ENCODE measurements around the gene ARHGAP42. TPM values are rescaled to one million over a fixed set of nuclear protein-coding genes. Genes with fewer than 3 reads are reported as not detected.
A peak's percentile ranks its signal among the peaks of the same experiment; 100 is the strongest.
"Not testable (repeated sequence)": the region's sequence is repeated elsewhere in the genome, so short reads cannot be mapped to it uniquely, and the experiment has no call there.

ARHGAP42 gene
- polyA plus RNA-seq, 3 donors from 2014 or later = 0.27 to 1.2 (median 0.74) TPM

DNA sequence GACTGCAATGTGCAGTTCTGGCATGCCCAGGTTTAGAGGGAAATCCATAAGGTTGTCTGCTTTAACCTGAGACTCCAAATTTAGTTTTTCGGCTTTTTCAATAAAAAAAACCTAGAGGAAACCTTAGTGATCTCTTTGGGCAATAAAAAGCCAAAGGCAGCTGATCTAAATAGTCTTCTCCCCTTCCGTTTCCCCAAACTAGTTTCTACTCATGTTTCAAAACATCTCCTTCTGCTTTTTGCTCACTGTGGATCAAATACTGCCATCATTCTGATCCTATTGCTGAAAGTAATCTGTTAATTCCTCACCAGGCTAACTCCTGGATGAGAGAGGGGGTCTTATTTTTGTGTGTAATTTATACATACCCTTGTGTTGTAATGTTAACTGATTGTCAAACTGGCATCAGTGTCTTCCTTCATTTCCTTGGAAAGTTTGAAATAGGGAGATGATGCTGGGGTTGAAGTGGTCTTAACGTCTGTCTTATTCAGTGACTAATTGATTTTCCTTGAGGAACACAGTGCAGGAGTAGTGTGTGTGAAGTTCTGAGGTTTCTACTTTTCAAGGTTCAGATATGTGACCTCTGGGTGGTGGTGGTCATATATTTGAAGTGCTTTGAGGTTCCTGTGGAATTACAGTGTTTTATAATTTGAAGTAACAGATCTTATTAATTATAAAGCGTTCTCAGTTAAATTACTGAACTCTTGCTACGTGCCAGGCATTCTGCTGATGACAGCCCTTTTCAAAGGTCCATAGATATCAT is 55.0 kb downstream of the ARHGAP42 start:
- peaks cover 0 to 1% (median 0%) of the 10 kb centered on the region in 6 donors for H3K9me3 Mint-ChIP-seq
- H3K4me3 Mint-ChIP-seq = no peak overlapping the region
- DNase-seq = no peak
- H3K27me3 Mint-ChIP-seq (ENCODE audit: low read depth in 3 of 3) = no peaks in the 10 kb centered on the region
- no peak overlapping the region for H3K27ac Mint-ChIP-seq
- H3K36me3 Mint-ChIP-seq = no peaks in the 10 kb centered on the region
- H3K4me1 Mint-ChIP-seq = peaks cover 24 to 30% of the 10 kb centered on the region in 2 donors

- no peak for DNase-seq
- Mint-ChIP-seq H3K4me3 (no peak overlapping the region), H3K4me1 (peaks cover 10 to 16% of the 10 kb centered on the region in 2 donors), H3K9me3 (peaks cover 5 to 21% (median 14%) of the 10 kb centered on the region in 6 donors), H3K27ac (no peak overlapping the region), H3K36me3 (peaks cover 3 to 12% (median 8%) of the 10 kb centered on the region in 3 donors), H3K27me3 (ENCODE audit: low read depth in 3 of 3) (peaks cover 0 to 4% (median 0%) of the 10 kb centered on the region in 3 donors)
Measured at GRCh38 chr11:100746448-100746847, 59.4 kb downstream of the ARHGAP42 start.

- no peak for DNase-seq
- H3K4me3 Mint-ChIP-seq = no peak overlapping the region
- H3K27me3 Mint-ChIP-seq (ENCODE audit: low read depth in 3 of 3) = peaks cover 2 to 4% (median 4%) of the 10 kb centered on the region in 3 donors
- H3K9me3 Mint-ChIP-seq = peaks cover 5 to 23% (median 14%) of the 10 kb centered on the region in 6 donors
- H3K36me3 Mint-ChIP-seq = peaks cover 3 to 12% (median 8%) of the 10 kb centered on the region in 3 donors
- H3K27ac Mint-ChIP-seq = no peak overlapping the region
- no peaks in the 10 kb centered on the region for H3K4me1 Mint-ChIP-seq
Measured at GRCh38 chr11:100748153-100748552, 61.1 kb downstream of the ARHGAP42 start.

- not testable (repeated sequence) for DNase-seq; H3K4me1 Mint-ChIP-seq; H3K4me3 Mint-ChIP-seq; H3K27ac Mint-ChIP-seq; H3K27me3 Mint-ChIP-seq (ENCODE audit: low read depth in 3 of 3)
- Mint-ChIP-seq H3K36me3 (peaks cover 3 to 12% (median 8%) of the 10 kb centered on the region in 3 donors), H3K9me3 (peaks cover 5 to 26% (median 15%) of the 10 kb centered on the region in 6 donors)
Measured at GRCh38 chr11:100749887-100750565, 62.9 kb downstream of the ARHGAP42 start.

- H3K27me3 Mint-ChIP-seq (ENCODE audit: low read depth in 3 of 3); DNase-seq; H3K27ac Mint-ChIP-seq; H3K4me1 Mint-ChIP-seq; H3K4me3 Mint-ChIP-seq: not testable (repeated sequence)
- Mint-ChIP-seq H3K9me3 (peaks cover 5 to 26% (median 15%) of the 10 kb centered on the region in 6 donors), H3K36me3 (peaks cover 3 to 12% (median 8%) of the 10 kb centered on the region in 3 donors)
Measured at GRCh38 chr11:100750566-100750891, 63.4 kb downstream of the ARHGAP42 start.

DNA sequence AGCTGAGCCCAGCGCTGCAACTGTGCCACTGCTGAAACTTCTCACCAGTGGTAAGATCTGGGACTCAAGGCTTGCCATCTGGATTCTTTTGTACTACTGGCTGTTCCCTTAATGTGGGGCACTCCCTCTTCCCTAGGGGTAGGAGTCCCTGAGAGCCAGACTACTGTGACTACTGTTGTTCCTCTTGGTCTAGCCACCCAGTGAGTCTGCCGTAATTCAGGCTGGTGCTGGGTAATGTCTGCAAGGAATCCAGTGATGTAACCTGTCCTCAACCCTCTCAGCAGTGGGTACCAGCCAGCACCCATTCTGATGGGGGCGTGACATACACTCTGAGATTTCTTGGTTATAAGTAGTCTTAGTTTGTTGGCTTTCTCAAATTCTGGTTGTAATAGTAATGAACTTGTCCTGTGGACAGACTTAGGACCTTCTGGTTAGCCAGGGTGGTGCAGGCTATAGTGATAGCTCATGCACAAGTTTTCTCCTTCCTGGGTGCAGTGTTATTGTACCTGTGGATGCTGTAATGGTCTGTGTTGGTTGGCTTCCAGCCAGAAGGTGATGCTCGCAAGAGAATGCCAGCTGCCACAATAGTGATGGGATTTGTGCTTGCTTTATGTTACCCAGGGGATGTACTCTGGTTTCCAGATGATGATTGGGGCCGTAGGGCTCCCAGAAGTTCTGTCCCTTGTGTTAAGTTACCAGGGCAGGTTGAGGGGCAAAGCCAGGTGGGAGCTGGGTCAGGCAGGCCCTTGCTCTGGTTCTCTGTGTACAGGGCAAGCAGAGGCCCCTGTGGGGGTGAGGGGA is 65.5 kb downstream of the ARHGAP42 start:
- H3K36me3 Mint-ChIP-seq = peaks cover 3 to 12% (median 8%) of the 10 kb centered on the region in 3 donors
- H3K27ac Mint-ChIP-seq = no peak overlapping the region
- H3K9me3 Mint-ChIP-seq = peaks cover 5 to 26% (median 15%) of the 10 kb centered on the region in 6 donors
- DNase-seq = no peak
- H3K4me3 Mint-ChIP-seq = no peak overlapping the region
- peaks cover 2 to 4% (median 4%) of the 10 kb centered on the region in 3 donors for H3K27me3 Mint-ChIP-seq (ENCODE audit: low read depth in 3 of 3)
- peaks cover 0 to 3% of the 10 kb centered on the region in 2 donors for H3K4me1 Mint-ChIP-seq

DNA sequence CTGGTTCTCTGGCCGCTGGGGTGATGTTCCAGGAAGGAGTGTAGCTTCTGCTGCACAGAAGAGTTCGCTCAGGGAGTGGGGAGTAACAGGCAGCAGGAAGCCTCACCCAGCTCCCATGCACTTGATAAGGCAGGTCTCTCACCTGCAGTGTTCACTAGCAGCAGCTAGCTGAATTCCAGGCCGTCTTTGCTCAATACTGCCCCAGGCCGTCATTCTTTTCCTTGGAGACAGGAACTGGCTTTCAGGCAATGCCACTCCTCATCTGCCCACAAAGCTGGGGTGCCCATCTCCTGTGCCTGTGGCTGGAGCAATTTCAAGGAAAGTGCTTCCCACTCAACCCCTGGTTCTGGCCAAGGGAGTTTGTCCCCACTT is 66.1 kb downstream of the ARHGAP42 start:
- Mint-ChIP-seq H3K27me3 (ENCODE audit: low read depth in 3 of 3) (peaks cover 2 to 4% (median 4%) of the 10 kb centered on the region in 3 donors), H3K4me1 (peaks cover 0 to 3% of the 10 kb centered on the region in 2 donors), H3K27ac (no peak overlapping the region), H3K9me3 (peaks cover 5 to 26% (median 15%) of the 10 kb centered on the region in 6 donors), H3K36me3 (peaks cover 3 to 12% (median 8%) of the 10 kb centered on the region in 3 donors), H3K4me3 (no peak overlapping the region)
- DNase-seq = no peak

- H3K27ac Mint-ChIP-seq = no peak overlapping the region
Measured at GRCh38 chr11:100753571-100753970, 66.5 kb downstream of the ARHGAP42 start.

GRCh38 chr11:100756559-100756958 is 69.5 kb downstream of the ARHGAP42 start:
- Mint-ChIP-seq H3K4me1 (peaks cover 0 to 7% of the 10 kb centered on the region in 2 donors), H3K27ac (no peak overlapping the region), H3K27me3 (ENCODE audit: low read depth in 3 of 3) (peaks cover 0 to 4% (median 2%) of the 10 kb centered on the region in 3 donors), H3K4me3 (no peak overlapping the region), H3K36me3 (no peaks in the 10 kb centered on the region), H3K9me3 (peaks cover 0 to 5% (median 0%) of the 10 kb centered on the region in 6 donors)
- no peak for DNase-seq

More at GRCh38 chr11:100753571-100753970, 66.5 kb downstream of the ARHGAP42 start:
- no peak for DNase-seq
- peaks cover 5 to 24% (median 15%) of the 10 kb centered on the region in 6 donors for H3K9me3 Mint-ChIP-seq
- no peak overlapping the region for H3K4me3 Mint-ChIP-seq
- peaks cover 2 to 4% (median 4%) of the 10 kb centered on the region in 3 donors for H3K27me3 Mint-ChIP-seq (ENCODE audit: low read depth in 3 of 3)
- peaks cover 0 to 3% of the 10 kb centered on the region in 2 donors for H3K4me1 Mint-ChIP-seq
- peaks cover 3 to 11% (median 8%) of the 10 kb centered on the region in 3 donors for H3K36me3 Mint-ChIP-seq

GRCh38 chr11:100757646-100758045 is 70.6 kb downstream of the ARHGAP42 start:
- DNase-seq = no peak

GRCh38 chr11:100759106-100759505 is 72.0 kb downstream of the ARHGAP42 start:
- no peaks in the 10 kb centered on the region for H3K36me3 Mint-ChIP-seq
- no peak overlapping the region for H3K27ac Mint-ChIP-seq
- no peak for DNase-seq
- H3K27me3 Mint-ChIP-seq (ENCODE audit: low read depth in 3 of 3) = no peaks in the 10 kb centered on the region
- H3K9me3 Mint-ChIP-seq = no peaks in the 10 kb centered on the region
- H3K4me3 Mint-ChIP-seq = no peak overlapping the region
- H3K4me1 Mint-ChIP-seq = peaks cover 0 to 7% of the 10 kb centered on the region in 2 donors

More at GRCh38 chr11:100757646-100758045, 70.6 kb downstream of the ARHGAP42 start:
- Mint-ChIP-seq H3K27ac (no peak overlapping the region), H3K4me1 (peaks cover 0 to 7% of the 10 kb centered on the region in 2 donors), H3K27me3 (ENCODE audit: low read depth in 3 of 3) (peaks cover 0 to 2% (median 0%) of the 10 kb centered on the region in 3 donors), H3K9me3 (peaks cover 0 to 5% (median 0%) of the 10 kb centered on the region in 6 donors), H3K36me3 (no peaks in the 10 kb centered on the region), H3K4me3 (no peak overlapping the region)

GRCh38 chr11:100759856-100760255 is 72.8 kb downstream of the ARHGAP42 start:
- Mint-ChIP-seq H3K27me3 (ENCODE audit: low read depth in 3 of 3) (no peaks in the 10 kb centered on the region), H3K36me3 (no peaks in the 10 kb centered on the region), H3K9me3 (no peaks in the 10 kb centered on the region), H3K4me1 (peaks cover 0 to 6% of the 10 kb centered on the region in 2 donors), H3K4me3 (no peak overlapping the region), H3K27ac (no peak overlapping the region)
- DNase-seq = no peak

DNA sequence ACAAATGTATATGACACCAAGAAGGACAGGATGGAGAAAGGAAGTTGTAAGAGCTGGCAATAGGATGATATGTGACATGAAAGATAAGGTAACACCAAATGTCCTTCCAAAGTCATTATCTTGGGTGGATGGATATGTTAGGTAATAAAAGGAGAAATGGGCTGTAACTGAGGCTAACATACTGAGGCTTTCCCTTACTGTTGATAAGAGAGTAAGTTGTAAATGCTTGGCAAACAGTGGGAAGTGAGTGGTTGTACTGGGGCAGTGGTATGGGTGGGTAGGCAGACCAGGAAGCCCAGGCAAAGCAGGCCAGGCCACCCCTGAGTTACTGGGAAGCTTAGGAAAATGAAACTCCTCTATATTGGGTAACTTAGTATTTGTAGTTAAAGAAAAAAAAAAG is 73.7 kb downstream of the ARHGAP42 start:
- Mint-ChIP-seq H3K4me1 (peaks cover 0 to 4% of the 10 kb centered on the region in 2 donors), H3K4me3 (peak overlapping the region in 1 of 5 donors; percentile 12), H3K27me3 (ENCODE audit: low read depth in 3 of 3) (no peaks in the 10 kb centered on the region), H3K36me3 (no peaks in the 10 kb centered on the region), H3K27ac (peak overlapping the region in 2 of 6 donors; percentile 28 to 36), H3K9me3 (no peaks in the 10 kb centered on the region)
- DNase-seq = no peak

All from immature natural killer cell (primary cell).